GM18873 (cell line): Measurements from ENCODE around the gene SAP25.

ENCODE experiments used
- ATAC-seq: cut with Tn5 transposase; IDR thresholded peaks from one replicate; pipeline ENCODE4 v1.9.1; 2021; ENCODE audit warnings: mild to moderate bottlenecking, moderate library complexity, moderate number of reproducible peaks; ENCODE audit not compliant: unreplicated experiment, low FRiP score

Gene SAP25

GRCh38 chr7:100598425-100598824 lies 24.7 kb upstream of the SAP25 start:
- ATAC-seq = no peak

- no peak for ATAC-seq
These were observed 21.5 kb upstream of the SAP25 start for GRCh38 chr7:100595188-100595587.

DNA sequence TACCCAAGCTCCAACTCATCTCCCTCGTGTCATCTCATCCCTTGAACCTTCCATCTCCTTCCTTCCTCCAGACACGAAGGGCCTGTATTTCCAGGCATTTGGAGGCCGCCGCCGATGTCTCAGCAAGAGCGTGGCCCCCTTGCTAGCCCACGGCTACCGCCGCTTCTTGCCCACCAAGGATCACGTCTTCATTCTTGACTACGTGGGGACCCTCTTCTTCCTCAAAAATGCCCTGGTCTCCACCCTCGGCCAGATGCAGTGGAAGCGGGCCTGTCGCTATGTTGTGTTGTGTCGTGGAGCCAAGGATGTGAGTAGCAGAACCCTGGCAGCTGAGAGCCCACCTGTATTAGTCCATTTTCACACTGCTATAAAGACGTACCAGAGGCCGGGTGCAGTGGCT lies 17.9 kb upstream of the SAP25 start:
- no peak for ATAC-seq

DNA sequence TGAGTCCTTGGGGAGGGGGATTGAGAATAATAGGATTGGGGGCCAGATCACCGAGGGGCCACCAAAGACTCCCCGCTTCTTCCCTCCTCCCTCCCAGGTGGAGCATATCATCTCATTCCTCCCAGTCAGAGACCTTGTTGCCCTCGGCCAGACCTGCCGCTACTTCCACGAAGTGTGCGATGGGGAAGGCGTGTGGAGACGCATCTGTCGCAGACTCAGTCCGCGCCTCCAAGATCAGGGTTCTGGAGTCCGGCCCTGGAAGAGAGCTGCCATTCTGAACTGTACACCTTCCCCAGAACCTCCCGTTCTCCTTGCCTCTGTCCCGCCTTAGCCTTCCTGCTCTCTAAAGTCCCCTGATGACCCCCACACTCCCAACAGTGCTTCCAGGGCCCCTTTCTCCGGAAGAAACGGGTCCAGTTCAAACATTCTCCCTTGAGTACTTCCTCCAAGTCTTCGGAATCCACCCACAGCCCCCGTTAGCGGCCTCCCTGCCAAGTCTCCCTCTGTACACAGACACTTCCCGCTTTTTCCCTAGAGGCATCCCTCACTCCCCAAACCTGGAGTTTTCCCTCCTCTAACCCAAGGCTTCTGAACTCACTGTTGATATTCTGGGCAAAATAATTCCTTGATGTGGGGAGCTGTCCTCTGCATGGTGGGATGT lies 16.5 kb upstream of the SAP25 start:
- ATAC-seq = no peak

GRCh38 chr7:100589341-100589947 lies 15.7 kb upstream of the SAP25 start:
- ATAC-seq = no peak

DNA sequence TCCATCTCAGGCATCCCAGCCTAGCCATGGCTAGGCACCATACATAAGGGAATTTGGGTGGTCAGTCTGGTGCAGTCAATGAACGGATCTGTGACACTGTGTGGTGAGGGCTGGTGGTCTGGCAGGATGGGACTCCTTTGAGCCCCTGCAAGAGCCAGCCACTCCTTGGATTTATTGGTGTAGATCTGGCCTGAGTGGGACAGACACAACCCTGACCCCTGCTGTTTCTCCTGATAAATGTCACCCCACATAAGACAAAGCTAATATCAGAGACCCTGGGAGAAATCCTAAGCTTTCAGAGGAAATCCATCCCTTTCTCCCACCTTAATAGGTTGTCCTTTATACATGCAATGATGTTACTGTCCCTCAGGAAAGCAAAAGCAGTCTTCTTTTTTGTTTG lies 14.7 kb upstream of the SAP25 start:
- no peak for ATAC-seq

- ATAC-seq = peak; percentile 88
These were observed 12.7 kb upstream of the SAP25 start, which contains the start of gene FBXO24 for GRCh38 chr7:100586266-100587025. Gene FBXO24 (plus strand): TSS chr7:100586328. CDS start chr7:100586626, 298 bp downstream.

DNA sequence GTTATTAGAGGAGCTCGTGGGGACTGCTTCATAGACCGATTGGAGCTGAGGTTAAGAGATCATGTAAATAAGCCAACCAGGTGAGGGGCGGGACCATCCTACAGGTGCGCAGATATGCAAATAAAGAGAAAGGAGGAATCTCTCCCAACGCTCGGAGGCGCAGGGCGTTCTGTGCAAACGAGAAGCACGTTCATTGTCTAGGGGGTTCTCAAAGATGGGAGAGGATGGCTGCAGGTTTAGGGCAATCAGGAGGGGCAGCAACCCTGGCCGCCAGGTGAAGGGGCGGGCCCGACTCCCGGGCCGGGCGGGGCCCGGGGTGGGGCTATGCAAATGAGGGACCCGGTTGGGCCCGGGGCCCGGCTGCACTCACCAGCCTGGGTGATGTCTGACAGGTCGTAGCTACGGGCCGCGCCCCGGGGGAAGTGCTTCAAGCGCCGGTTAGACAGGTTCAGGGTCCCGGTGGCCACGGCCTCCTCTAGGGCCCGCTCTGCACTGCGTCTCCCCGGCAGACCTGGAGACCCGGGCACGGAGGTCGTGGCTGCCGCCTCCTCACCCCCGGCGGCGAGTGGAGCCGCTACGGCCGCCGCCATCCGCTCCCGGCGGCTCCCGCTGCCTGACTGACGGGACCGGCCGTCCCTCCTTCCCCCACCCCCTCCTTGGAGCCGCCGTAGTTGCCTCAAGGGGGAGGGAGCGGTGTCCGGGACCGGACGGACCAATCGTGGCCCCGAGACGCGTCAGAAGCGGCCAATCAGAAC lies 12.0 kb upstream of the SAP25 start, which contains the start of gene LRCH4:
TSS of gene LRCH4 (minus strand) at position 619 of the 755 bp plus-strand sequence. CDS start at position 590, 29 bp downstream.
- ATAC-seq = peak; percentile 19

DNA sequence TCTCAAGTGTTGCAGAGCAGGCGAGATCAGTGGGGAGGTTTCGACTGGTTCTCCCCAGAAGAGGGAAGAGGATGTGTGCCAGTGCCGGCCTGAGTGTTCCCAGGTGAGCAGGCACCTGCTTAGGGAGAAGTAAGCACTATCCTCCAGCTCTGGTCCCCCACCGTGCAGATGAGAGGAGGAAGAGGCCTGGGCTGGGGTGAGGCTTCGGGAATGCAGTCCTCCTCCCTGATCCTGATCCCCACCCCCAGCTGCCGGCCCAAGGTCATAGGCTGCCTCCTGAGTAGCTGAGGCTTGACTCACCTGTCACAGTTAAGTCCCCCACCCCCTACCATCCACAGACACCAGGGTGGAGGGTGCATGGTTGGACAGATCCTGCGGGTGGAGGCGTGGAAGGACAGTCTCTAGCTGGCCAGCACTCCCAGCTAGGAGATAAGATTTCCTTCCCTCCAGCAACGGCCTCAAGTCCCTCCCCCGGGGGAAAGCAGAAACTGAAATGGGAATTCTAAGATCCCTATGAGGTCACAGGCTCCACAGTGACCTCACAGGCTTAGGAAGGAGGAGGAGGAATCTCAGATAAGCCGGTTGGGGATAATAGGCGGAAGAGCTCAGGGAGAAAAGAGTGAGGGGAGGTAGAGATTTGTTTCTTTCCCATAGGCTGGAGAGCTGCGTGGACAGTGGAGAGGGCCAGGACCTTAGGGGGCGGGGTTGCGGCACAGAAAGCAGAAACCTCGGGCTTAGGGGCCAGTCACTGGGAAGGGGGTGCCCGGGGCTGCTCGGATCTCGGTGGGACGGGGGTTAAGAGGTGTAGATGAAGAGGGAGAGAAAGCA lies 11.2 kb upstream of the SAP25 start:
- no peak for ATAC-seq

GRCh38 chr7:100584054-100584682 lies 10.5 kb upstream of the SAP25 start:
- no peak for ATAC-seq

DNA sequence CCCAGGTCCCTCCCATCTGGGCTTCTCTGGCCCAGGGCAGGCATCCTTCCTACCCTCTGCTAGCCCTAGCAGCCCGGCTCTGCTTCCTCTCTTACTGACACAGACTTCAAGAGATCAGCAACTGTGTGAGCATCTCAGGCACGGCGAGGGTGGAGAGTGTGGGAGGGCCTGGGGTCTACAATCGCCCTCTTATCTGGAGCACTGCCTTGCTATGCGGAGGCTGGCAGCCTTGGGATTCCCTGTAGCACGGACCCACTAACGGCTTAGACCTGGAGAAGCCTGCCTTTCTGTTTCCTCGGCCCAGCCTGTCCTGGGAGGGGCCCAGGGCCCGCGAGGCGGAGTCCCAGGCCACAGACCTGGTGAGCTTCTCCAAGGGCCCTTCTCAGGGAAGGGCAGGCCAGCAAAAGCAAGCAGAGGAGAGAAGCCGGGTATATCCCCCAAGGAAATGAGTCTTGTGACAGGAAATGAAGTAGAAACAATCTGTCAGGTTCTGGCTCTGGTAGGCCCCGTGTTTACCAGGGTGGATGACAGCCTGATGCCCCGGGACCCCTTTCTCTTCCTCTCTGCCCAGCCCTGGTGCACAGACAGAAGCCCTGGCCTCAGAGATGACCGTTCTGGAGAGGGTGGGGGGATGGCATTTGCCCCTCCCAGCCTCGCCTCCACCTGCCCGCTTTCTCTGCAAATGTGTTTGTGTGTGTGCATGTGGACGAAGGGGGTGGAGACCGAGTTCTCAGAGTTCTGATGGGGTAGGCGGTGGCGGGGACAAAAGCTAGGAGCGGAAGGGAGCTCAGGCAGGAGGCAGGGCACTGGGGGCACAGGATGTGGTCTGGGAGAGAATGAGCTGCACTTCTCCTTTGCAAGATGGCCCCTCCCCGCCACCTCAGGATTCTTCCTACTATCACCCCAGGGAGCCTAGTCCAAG lies 9.7 kb upstream of the SAP25 start:
- no peak for ATAC-seq

- no peak for ATAC-seq
These were observed 8.9 kb upstream of the SAP25 start for GRCh38 chr7:100582650-100583049.

GRCh38 chr7:100582041-100582579 lies 8.4 kb upstream of the SAP25 start:
- ATAC-seq = no peak

DNA sequence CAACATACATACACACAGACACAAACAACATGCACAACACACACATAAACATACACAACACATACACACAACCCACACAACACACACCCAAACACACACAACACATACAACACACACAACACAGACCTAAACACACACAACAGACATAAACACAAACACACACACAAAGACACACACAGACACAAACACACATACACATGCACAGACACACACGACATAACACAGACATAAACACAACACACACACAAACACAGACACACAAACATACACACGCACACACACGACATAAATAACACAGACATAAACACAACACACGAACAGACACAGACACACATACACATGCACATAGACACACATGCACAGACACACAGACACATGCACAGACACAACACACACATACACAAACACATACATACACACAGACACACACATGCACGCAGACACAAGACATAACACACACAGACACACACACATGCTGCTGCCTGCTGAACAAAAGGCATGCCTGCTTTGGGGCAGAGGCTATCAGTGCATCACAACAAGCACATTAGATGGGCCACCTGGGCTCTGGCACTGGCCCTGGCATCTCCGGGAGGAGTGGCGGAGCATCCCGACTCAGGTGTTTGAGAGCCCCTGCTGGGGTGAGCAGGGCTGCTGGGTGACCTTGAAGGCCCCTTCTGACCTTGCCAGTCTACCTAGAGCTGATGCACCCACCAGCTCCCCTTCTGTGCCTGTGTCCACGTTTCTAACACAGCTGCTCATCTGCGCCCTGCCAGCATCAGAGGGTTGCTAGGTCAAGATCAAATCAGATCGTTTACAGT lies 7.0 kb upstream of the SAP25 start:
- no peak for ATAC-seq

DNA sequence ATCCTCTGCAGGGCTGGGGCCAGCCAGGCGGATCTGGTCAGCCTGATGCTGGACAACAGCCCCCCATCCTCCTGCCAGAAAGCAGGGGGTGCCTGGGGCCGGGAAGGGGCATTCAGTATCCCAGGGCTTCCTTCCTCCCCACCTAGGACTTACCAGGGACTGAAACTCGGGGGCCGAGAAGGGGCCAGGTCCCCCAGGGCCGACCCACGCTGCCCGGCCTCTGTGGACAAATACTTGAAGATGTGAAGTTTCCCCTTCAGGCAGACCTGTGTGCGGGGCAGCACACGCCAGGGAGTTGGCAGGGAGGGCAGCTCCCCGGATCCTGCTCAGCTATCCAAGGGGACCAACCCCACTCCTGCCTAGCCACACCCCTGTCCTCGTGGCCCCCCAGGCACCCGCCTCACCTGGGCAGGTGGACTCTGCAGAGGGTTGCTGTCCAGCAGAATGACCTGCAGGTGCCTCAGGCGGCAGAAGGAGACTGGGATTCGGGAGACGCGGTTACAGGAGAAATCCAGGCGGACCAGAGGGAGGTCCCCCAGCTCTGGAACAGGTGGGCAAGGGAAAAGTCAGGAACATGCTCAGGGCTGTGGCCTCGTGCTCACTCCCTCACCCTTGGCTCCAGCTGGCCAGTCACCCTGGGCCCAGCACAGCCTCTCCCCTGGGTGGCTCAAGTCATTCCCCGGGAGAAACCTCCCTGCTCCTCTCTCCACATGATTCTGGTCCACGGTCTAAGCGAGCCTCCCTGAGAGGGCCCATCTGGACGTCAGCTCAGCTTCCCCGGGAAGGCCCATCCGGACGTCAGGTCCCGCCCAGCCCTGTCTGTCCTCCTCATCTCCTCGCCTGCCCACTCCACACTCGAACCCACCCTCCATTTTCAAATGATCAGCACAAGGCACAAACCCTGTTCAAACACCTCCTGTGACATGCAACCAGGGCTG lies 4.8 kb upstream of the SAP25 start:
- ATAC-seq = no peak

DNA sequence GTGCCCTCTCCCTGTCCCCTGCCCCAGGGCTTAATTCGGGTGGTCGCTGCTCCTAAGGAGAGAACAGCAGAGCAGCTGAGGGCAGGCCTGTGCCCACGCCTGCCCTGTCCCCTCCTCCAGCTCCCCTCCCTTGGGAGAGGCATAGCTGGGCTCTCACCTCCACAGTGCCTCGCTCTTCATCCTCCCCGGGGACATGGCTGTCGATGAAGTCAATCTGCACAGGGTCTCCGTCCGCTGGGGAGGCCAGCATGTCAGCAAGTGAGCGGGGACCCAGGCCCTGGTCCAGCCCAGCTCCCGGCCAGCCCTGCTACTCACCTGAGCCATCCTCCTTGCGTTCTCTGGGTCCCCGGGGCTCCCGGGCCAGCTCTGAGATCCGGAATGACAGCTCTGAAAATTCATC lies 3.8 kb upstream of the SAP25 start:
- no peak for ATAC-seq
